NCI-H2196 treated with DMSO at 0.1 percent for 48 hours (cell line): ENCODE measurements around the gene STARD7.
"Not testable (repeated sequence)": the region's sequence is repeated elsewhere in the genome, so short reads cannot be mapped to it uniquely, and the experiment has no call there.

ENCODE experiments used
- DNase-seq: peaks from one replicate; lab custom pipeline; 2025; ENCODE audit not compliant: unreplicated experiment; lab: John Stamatoyannopoulos, UW

Gene STARD7

GRCh38 chr2:96208143-96209010 is at the start of gene STARD7:
TSS of gene STARD7 (minus strand) at chr2:96208827. CDS start at chr2:96208434, 393 bp downstream.
- DNase-seq: peak; percentile 94

- DNase-seq: not testable (repeated sequence)
Observed at GRCh38 chr2:96257744-96258143, 49.1 kb upstream of the STARD7 start.

GRCh38 chr2:96256611-96257113 is 48.0 kb upstream of the STARD7 start:
- no peak for DNase-seq

GRCh38 chr2:96254571-96254970 is 45.9 kb upstream of the STARD7 start:
- DNase-seq: no peak

- no peak for DNase-seq
Observed at GRCh38 chr2:96253006-96253405, 44.4 kb upstream of the STARD7 start.

GRCh38 chr2:96252526-96252925 is 43.9 kb upstream of the STARD7 start:
- no peak for DNase-seq

GRCh38 chr2:96251721-96252292 is 43.2 kb upstream of the STARD7 start:
- peak; percentile 71 for DNase-seq

- DNase-seq: no peak
Observed at GRCh38 chr2:96250188-96250587, 41.6 kb upstream of the STARD7 start.

- DNase-seq: no peak
Observed at GRCh38 chr2:96249654-96250053, 41.0 kb upstream of the STARD7 start.

- DNase-seq: no peak
Observed at GRCh38 chr2:96248624-96249023, 40.0 kb upstream of the STARD7 start.

- no peak for DNase-seq
Observed at GRCh38 chr2:96247896-96248295, 39.3 kb upstream of the STARD7 start.

- no peak for DNase-seq
Observed at GRCh38 chr2:96247009-96247408, 38.4 kb upstream of the STARD7 start.

GRCh38 chr2:96245609-96246390 is 37.2 kb upstream of the STARD7 start:
- DNase-seq: no peak

- no peak for DNase-seq
Observed at GRCh38 chr2:96243843-96244242, 35.2 kb upstream of the STARD7 start.

GRCh38 chr2:96241900-96242611 is 33.4 kb upstream of the STARD7 start:
- DNase-seq: no peak

- no peak for DNase-seq
Observed at GRCh38 chr2:96241227-96241626, 32.6 kb upstream of the STARD7 start.

GRCh38 chr2:96240341-96241038 is 31.9 kb upstream of the STARD7 start:
- peak; percentile 68 for DNase-seq

- DNase-seq: no peak
Observed at GRCh38 chr2:96239745-96240264, 31.2 kb upstream of the STARD7 start.

GRCh38 chr2:96239091-96239490 is 30.5 kb upstream of the STARD7 start:
- no peak for DNase-seq

GRCh38 chr2:96238266-96238665 is 29.6 kb upstream of the STARD7 start:
- no peak for DNase-seq
